Measurements from ENCODE around the gene SLC9A5.

SLC9A5 gene

GRCh38 chr16:67236563-67237395 is 12.0 kb upstream of the SLC9A5 start:
- DNase-seq = no peak
- in situ Hi-C loops (cut with MboI; ENCODE audit: low pct_unique_long_range_greater_than_20kb, low sequenced_read_pairs) = no loop called here

- in situ Hi-C loops (cut with MboI; ENCODE audit: low pct_unique_long_range_greater_than_20kb, low sequenced_read_pairs) = no loop called here
- DNase-seq = no peak
These were observed 11.1 kb upstream of the SLC9A5 start for GRCh38 chr16:67237396-67238277.

GRCh38 chr16:67238278-67238575 is 10.6 kb upstream of the SLC9A5 start:
- no peak for DNase-seq
- in situ Hi-C loops (cut with MboI; ENCODE audit: low pct_unique_long_range_greater_than_20kb, low sequenced_read_pairs) = no loop called here

GRCh38 chr16:67238806-67239470 is 9.8 kb upstream of the SLC9A5 start:
- in situ Hi-C loops (cut with MboI; ENCODE audit: low pct_unique_long_range_greater_than_20kb, low sequenced_read_pairs) = no loop called here
- no peak for DNase-seq

- in situ Hi-C loops (cut with MboI; ENCODE audit: low pct_unique_long_range_greater_than_20kb, low sequenced_read_pairs) = no loop called here
- no peak for DNase-seq
These were observed 8.3 kb upstream of the SLC9A5 start for GRCh38 chr16:67240506-67240905.

GRCh38 chr16:67241008-67241900 is 7.5 kb upstream of the SLC9A5 start:
- no peak for DNase-seq
- in situ Hi-C loops (cut with MboI; ENCODE audit: low pct_unique_long_range_greater_than_20kb, low sequenced_read_pairs) = no loop called here

GRCh38 chr16:67242138-67242730 is 6.5 kb upstream of the SLC9A5 start:
- in situ Hi-C loops (cut with MboI; ENCODE audit: low pct_unique_long_range_greater_than_20kb, low sequenced_read_pairs) = no loop called here

GRCh38 chr16:67243481-67243880 is 5.3 kb upstream of the SLC9A5 start:
- in situ Hi-C loops (cut with MboI; ENCODE audit: low pct_unique_long_range_greater_than_20kb, low sequenced_read_pairs) = no loop called here
- no peak for DNase-seq

More at GRCh38 chr16:67242138-67242730, 6.5 kb upstream of the SLC9A5 start:
- no peak for DNase-seq

GRCh38 chr16:67244387-67245185 is 4.2 kb upstream of the SLC9A5 start:
- DNase-seq = peak; percentile 89
- in situ Hi-C loops (cut with MboI; ENCODE audit: low pct_unique_long_range_greater_than_20kb, low sequenced_read_pairs) = no loop called here

- no peak for DNase-seq
- in situ Hi-C loops (cut with MboI; ENCODE audit: low pct_unique_long_range_greater_than_20kb, low sequenced_read_pairs) = no loop called here
These were observed 3.6 kb upstream of the SLC9A5 start for GRCh38 chr16:67245186-67245585.

GRCh38 chr16:67245674-67246080 is 3.1 kb upstream of the SLC9A5 start:
- no peak for DNase-seq
- in situ Hi-C loops (cut with MboI; ENCODE audit: low pct_unique_long_range_greater_than_20kb, low sequenced_read_pairs) = no loop called here

GRCh38 chr16:67246081-67246755 is 2.6 kb upstream of the SLC9A5 start:
- in situ Hi-C loops (cut with MboI; ENCODE audit: low pct_unique_long_range_greater_than_20kb, low sequenced_read_pairs) = no loop called here
- DNase-seq = peak; percentile 90

GRCh38 chr16:67246756-67247191 is 2.0 kb upstream of the SLC9A5 start:
- DNase-seq = no peak
- in situ Hi-C loops (cut with MboI; ENCODE audit: low pct_unique_long_range_greater_than_20kb, low sequenced_read_pairs) = no loop called here

GRCh38 chr16:67247192-67248072 is 1.3 kb upstream of the SLC9A5 start, which contains the start of gene FHOD1:
FHOD1 (minus strand) TSS chr16:67247481; CDS start chr16:67247410, 71 bp downstream.
- peak; percentile 92 for DNase-seq
- in situ Hi-C loops (cut with MboI; ENCODE audit: low pct_unique_long_range_greater_than_20kb, low sequenced_read_pairs) = no loop called here

GRCh38 chr16:67248073-67248400 is 742 bp upstream of the SLC9A5 start:
- DNase-seq = no peak
- in situ Hi-C loops (cut with MboI; ENCODE audit: low pct_unique_long_range_greater_than_20kb, low sequenced_read_pairs) = no loop called here

Measured in KBM-7 (cell line).